ENCODE measurements around the gene HCAR3.

The HCAR3 gene

GRCh38 chr12:122730215-122731014, 13.8 kb upstream of the HCAR3 start, which contains the start of gene HCAR1:
Gene HCAR1 (minus strand): TSS chr12:122730844. CDS start chr12:122730339, 505 bp downstream.
- in situ Hi-C loops (cut with HindIII; ENCODE audit: low sequenced_read_pairs) = no loop called here
- TF ChIP-seq CTCF (IDR thresholded peaks at IDR 0.05; ENCODE audit: low read depth, low read length) = no peak
- peak; percentile 55 for DNase-seq (ENCODE audit: low read depth, low spot score)
- peak within 1 kb of the TSS; percentile 42 for H3K4me3 ChIP-seq (ENCODE audit: low read depth, low read length)

GRCh38 chr12:122729583-122730214, 13.1 kb upstream of the HCAR3 start:
- TF ChIP-seq CTCF (IDR thresholded peaks at IDR 0.05; ENCODE audit: low read depth, low read length) = no peak
- in situ Hi-C loops (cut with HindIII; ENCODE audit: low sequenced_read_pairs) = no loop called here
- peak overlapping the region; percentile 42 for H3K4me3 ChIP-seq (ENCODE audit: low read depth, low read length)
- DNase-seq (ENCODE audit: low read depth, low spot score) = no peak

DNA sequence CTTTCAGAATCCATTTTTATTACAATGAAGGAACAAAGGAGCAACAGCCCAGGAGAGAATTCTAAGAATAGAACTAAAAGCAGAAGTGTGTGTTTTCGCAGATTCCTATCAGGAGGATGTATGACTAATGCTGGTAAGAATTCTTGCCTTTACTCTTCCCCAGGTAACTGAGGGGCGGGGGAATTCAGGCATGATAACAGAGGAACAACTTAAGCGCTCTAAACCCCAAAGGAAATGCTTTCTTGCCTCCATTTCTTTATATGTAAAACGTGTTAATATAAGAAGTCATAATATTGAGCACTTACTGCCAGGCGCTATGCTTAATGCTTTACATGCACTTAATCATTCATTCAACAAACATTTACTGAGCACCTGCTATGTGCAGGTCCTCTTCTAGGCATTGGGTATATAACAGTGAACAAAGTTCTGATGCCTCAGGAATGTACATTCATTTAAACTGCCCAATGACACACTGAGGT, 9.5 kb upstream of the HCAR3 start:
- no peak for TF ChIP-seq CTCF (IDR thresholded peaks at IDR 0.05; ENCODE audit: low read depth, low read length)
- peak; percentile 18 for DNase-seq (ENCODE audit: low read depth, low spot score)
- no peak overlapping the region for H3K4me3 ChIP-seq (ENCODE audit: low read depth, low read length)
- in situ Hi-C loops (cut with HindIII; ENCODE audit: low sequenced_read_pairs) = no loop called here

DNA sequence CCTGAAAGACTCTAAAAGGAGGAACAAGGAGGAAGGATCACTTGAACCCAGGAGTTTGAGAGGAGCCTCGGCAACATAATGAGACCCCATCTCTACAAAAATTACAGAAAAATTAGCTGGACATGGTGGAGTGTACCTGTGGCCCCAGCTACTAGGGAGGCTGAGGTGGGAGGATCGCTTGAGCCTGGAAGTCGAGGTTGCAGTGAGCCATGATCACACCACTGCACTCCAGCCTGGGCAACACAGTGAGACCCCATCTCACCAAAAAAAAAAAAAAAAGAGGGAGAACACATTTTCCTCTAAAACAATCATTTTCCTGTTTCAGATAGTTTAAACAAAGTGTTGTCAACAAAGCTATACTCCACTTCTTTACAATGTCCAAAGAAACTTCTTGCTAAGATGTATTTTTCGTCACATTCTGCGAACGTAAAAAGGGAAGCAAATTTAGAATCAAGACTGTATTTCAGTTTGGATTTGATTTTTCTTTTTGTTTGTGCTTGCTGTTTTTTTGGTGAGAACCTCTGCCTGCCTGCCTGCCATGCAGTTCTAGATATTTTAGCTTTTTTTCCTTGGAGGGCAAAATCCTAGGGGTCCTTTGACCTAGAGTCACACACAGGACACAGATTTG, 9.0 kb upstream of the HCAR3 start:
- H3K4me3 ChIP-seq (ENCODE audit: low read depth, low read length) = no peak overlapping the region
- TF ChIP-seq CTCF (IDR thresholded peaks at IDR 0.05; ENCODE audit: low read depth, low read length) = no peak
- DNase-seq (ENCODE audit: low read depth, low spot score) = no peak
- in situ Hi-C loops (cut with HindIII; ENCODE audit: low sequenced_read_pairs) = no loop called here

GRCh38 chr12:122724641-122725243, 8.1 kb upstream of the HCAR3 start:
- no peak for DNase-seq (ENCODE audit: low read depth, low spot score)
- no peak for TF ChIP-seq CTCF (IDR thresholded peaks at IDR 0.05; ENCODE audit: low read depth, low read length)
- H3K4me3 ChIP-seq (ENCODE audit: low read depth, low read length) = no peak overlapping the region
- in situ Hi-C loops (cut with HindIII; ENCODE audit: low sequenced_read_pairs) = no loop called here

GRCh38 chr12:122722387-122722786, 5.8 kb upstream of the HCAR3 start:
- no peak overlapping the region for H3K4me3 ChIP-seq (ENCODE audit: low read depth, low read length)
- in situ Hi-C loops (cut with HindIII; ENCODE audit: low sequenced_read_pairs) = no loop called here
- TF ChIP-seq CTCF (IDR thresholded peaks at IDR 0.05; ENCODE audit: low read depth, low read length) = no peak
- DNase-seq (ENCODE audit: low read depth, low spot score) = no peak

All from astrocyte of the spinal cord (primary cell).